WERI-Rb-1 (cell line): Measurements from ENCODE around the gene TNIK.

ENCODE experiments used
- DNase-seq: peaks from one replicate; pipeline ENCODE4 v3.0.0-alpha.2; 2020
- H3K27ac ChIP-seq: fragments of 250-450 bp; sonication (Bioruptor Pico); 2 replicates; pipeline ENCODE4 v1.5.1; 2020; ENCODE audit warnings: mild to moderate bottlenecking, moderate library complexity
- H3K27me3 ChIP-seq: fragments of 250-450 bp; sonication (Bioruptor Pico); 2 replicates; pipeline ENCODE4 v1.5.1; 2021; ENCODE audit warnings: mild to moderate bottlenecking, low read depth, moderate library complexity; ENCODE audit not compliant: insufficient read depth, severe bottlenecking
- H3K36me3 ChIP-seq: fragments of 250-450 bp; sonication (Bioruptor Pico); 2 replicates; pipeline ENCODE4 v1.5.1; 2020; ENCODE audit warnings: mild to moderate bottlenecking, moderate library complexity
- H3K4me3 ChIP-seq: 2 replicates; pipeline ENCODE4 v1.5.1; 2011; ENCODE audit warnings: low read depth, mild to moderate bottlenecking, control low read depth, low read length
- H3K9me3 ChIP-seq: fragments of 250-450 bp; sonication (Bioruptor Pico); 2 replicates; pipeline ENCODE4 v1.5.1; 2021; ENCODE audit warnings: mild to moderate bottlenecking, moderate library complexity; ENCODE audit not compliant: severe bottlenecking
- CTCF ChIP-seq: IDR thresholded peaks from 2 replicates; pipeline ENCODE4 v1.5.1; 2011; ENCODE audit warnings: low read depth, mild to moderate bottlenecking, control low read depth, inconsistent platforms, low read length

Gene TNIK

GRCh38 chr3:171159024-171159821 lies 301.0 kb downstream of the TNIK start:
- TF ChIP-seq CTCF = no peak
- Histone ChIP-seq H3K36me3 (0 out of 2 replicates have a peak, but pooled peaks cover 3% of the 10 kb centered on the region), H3K4me3 (no peak overlapping the region), H3K27me3 (no peaks in the 10 kb centered on the region), H3K27ac (no peak overlapping the region), H3K9me3 (peaks cover 11% of the 10 kb centered on the region)
- DNase-seq = no peak

GRCh38 chr3:171157980-171158379 lies 302.2 kb downstream of the TNIK start:
- DNase-seq = no peak
- no peak for TF ChIP-seq CTCF
- H3K9me3 ChIP-seq = peaks cover 7% of the 10 kb centered on the region
- H3K36me3 ChIP-seq = 0 out of 2 replicates have a peak, but pooled peaks cover 3% of the 10 kb centered on the region
- H3K4me3 ChIP-seq = no peak overlapping the region
- H3K27me3 ChIP-seq = no peaks in the 10 kb centered on the region
- no peak overlapping the region for H3K27ac ChIP-seq

- Histone ChIP-seq H3K27ac (no peak overlapping the region), H3K27me3 (no peaks in the 10 kb centered on the region), H3K36me3 (no peaks in the 10 kb centered on the region), H3K9me3 (peaks cover 3% of the 10 kb centered on the region), H3K4me3 (no peak overlapping the region)
- DNase-seq = peak; percentile 11
- TF ChIP-seq CTCF = no peak
Observed at GRCh38 chr3:171157286-171157685, 302.9 kb downstream of the TNIK start.

- TF ChIP-seq CTCF = no peak
- H3K27ac ChIP-seq = peak overlapping the region; percentile 61
Observed at GRCh38 chr3:171156401-171157010, 303.7 kb downstream of the TNIK start.

GRCh38 chr3:171155122-171155700 lies 305.0 kb downstream of the TNIK start:
- H3K27ac ChIP-seq = peak overlapping the region; percentile 61
- H3K4me3 ChIP-seq = no peak overlapping the region
- DNase-seq = no peak
- no peaks in the 10 kb centered on the region for H3K27me3 ChIP-seq
- no peak for TF ChIP-seq CTCF
- H3K36me3 ChIP-seq = no peaks in the 10 kb centered on the region
- H3K9me3 ChIP-seq = no peaks in the 10 kb centered on the region

More at GRCh38 chr3:171156401-171157010, 303.7 kb downstream of the TNIK start:
- DNase-seq = peak; percentile 46
- Histone ChIP-seq H3K36me3 (no peaks in the 10 kb centered on the region), H3K4me3 (no peak overlapping the region), H3K9me3 (no peaks in the 10 kb centered on the region), H3K27me3 (no peaks in the 10 kb centered on the region)
